RWPE2 (cell line): ENCODE data around the gene ARHGAP9.

Experiments
- ATAC-seq: fragments of 200-7000 bp; cut with Tn5 transposase; 3 replicates; pipeline ENCODE4 v1.9.1; 2021; ENCODE audit warnings: low read depth
- DNase-seq: peaks from one replicate; pipeline ENCODE4 v3.0.0-alpha.2; 2020; ENCODE audit warnings: low spot score
- H3K27ac ChIP-seq: fragments of 450-650 bp; 2 replicates; pipeline ENCODE4 v1.5.1; 2017; ENCODE audit warnings: mild to moderate bottlenecking; ENCODE audit not compliant: poor library complexity, severe bottlenecking
- H3K27me3 ChIP-seq: fragments of 250-450 bp; sonication (Bioruptor Pico); 2 replicates; pipeline ENCODE4 v1.5.1; 2021; ENCODE audit warnings: mild to moderate bottlenecking, moderate library complexity; ENCODE audit not compliant: insufficient read depth, poor library complexity, severe bottlenecking
- H3K36me3 ChIP-seq: fragments of 250-450 bp; sonication (Bioruptor Pico); 2 replicates; pipeline ENCODE4 v1.5.1; 2020; ENCODE audit warnings: low read depth, mild to moderate bottlenecking, moderate library complexity
- H3K4me1 ChIP-seq: fragments of 250-450 bp; sonication (Bioruptor Pico); 2 replicates; pipeline ENCODE4 v1.5.1; 2021; ENCODE audit warnings: mild to moderate bottlenecking, moderate library complexity; ENCODE audit not compliant: insufficient read depth, poor library complexity, severe bottlenecking
- H3K4me3 ChIP-seq: fragments of 250-450 bp; sonication (Bioruptor Pico); 2 replicates; pipeline ENCODE4 v1.5.1; 2021; ENCODE audit warnings: mild to moderate bottlenecking, moderate library complexity; ENCODE audit not compliant: severe bottlenecking
- H3K9me3 ChIP-seq: fragments of 250-450 bp; sonication (Bioruptor Pico); 2 replicates; pipeline ENCODE4 v1.5.1; 2021; ENCODE audit warnings: mild to moderate bottlenecking, moderate library complexity; ENCODE audit not compliant: severe bottlenecking
- CTCF ChIP-seq: fragments of 450-650 bp; IDR thresholded peaks from one replicate; pipeline ENCODE4 v1.5.1; 2017; ENCODE audit warnings: mild to moderate bottlenecking, moderate library complexity; ENCODE audit not compliant: poor library complexity, severe bottlenecking

The ARHGAP9 gene

GRCh38 chr12:57469296-57470164 lies 10.1 kb downstream of the ARHGAP9 start:
- H3K9me3 ChIP-seq: no peaks in the 10 kb centered on the region

GRCh38 chr12:57467915-57468314 lies 11.8 kb downstream of the ARHGAP9 start:
- TF ChIP-seq CTCF: no peak

More at GRCh38 chr12:57469296-57470164, 10.1 kb downstream of the ARHGAP9 start:
- Histone ChIP-seq H3K4me3 (no peak overlapping the region), H3K4me1 (no peaks in the 10 kb centered on the region), H3K27ac (no peak overlapping the region), H3K27me3 (peaks cover 29% of the 10 kb centered on the region), H3K36me3 (no peaks in the 10 kb centered on the region)
- no peak for TF ChIP-seq CTCF
- DNase-seq (no peak), ATAC-seq (no peak)

GRCh38 chr12:57467212-57467874 lies 12.3 kb downstream of the ARHGAP9 start:
- Histone ChIP-seq H3K9me3 (no peaks in the 10 kb centered on the region), H3K4me1 (no peaks in the 10 kb centered on the region), H3K36me3 (no peaks in the 10 kb centered on the region), H3K4me3 (no peak overlapping the region), H3K27ac (no peak overlapping the region), H3K27me3 (peaks cover 7% of the 10 kb centered on the region)
- no peak for DNase-seq
- no peak for ATAC-seq
- TF ChIP-seq CTCF: no peak

More at GRCh38 chr12:57467915-57468314, 11.8 kb downstream of the ARHGAP9 start:
- Histone ChIP-seq H3K36me3 (no peaks in the 10 kb centered on the region), H3K27ac (no peak overlapping the region), H3K4me3 (no peak overlapping the region), H3K4me1 (no peaks in the 10 kb centered on the region), H3K9me3 (no peaks in the 10 kb centered on the region), H3K27me3 (peaks cover 13% of the 10 kb centered on the region)
- ATAC-seq (no peak), DNase-seq (no peak)

- no peaks in the 10 kb centered on the region for H3K9me3 ChIP-seq
- no peak for TF ChIP-seq CTCF
- no peak for DNase-seq
These were observed 13.7 kb downstream of the ARHGAP9 start for GRCh38 chr12:57465747-57466505.

More at GRCh38 chr12:57465747-57466505, 13.7 kb downstream of the ARHGAP9 start:
- ATAC-seq: no peak
- Histone ChIP-seq H3K4me3 (no peak overlapping the region), H3K4me1 (no peaks in the 10 kb centered on the region), H3K36me3 (no peaks in the 10 kb centered on the region), H3K27me3 (peaks cover 5% of the 10 kb centered on the region), H3K27ac (no peak overlapping the region)
